HG03354 (cell line): ENCODE data around the gene PRDM16.

ENCODE experiments used
- ATAC-seq: cut with Tn5 transposase; IDR thresholded peaks from one replicate; pipeline ENCODE4 v1.9.1; 2021; ENCODE audit warnings: mild to moderate bottlenecking; ENCODE audit not compliant: unreplicated experiment, poor library complexity, severe bottlenecking

PRDM16 gene

DNA sequence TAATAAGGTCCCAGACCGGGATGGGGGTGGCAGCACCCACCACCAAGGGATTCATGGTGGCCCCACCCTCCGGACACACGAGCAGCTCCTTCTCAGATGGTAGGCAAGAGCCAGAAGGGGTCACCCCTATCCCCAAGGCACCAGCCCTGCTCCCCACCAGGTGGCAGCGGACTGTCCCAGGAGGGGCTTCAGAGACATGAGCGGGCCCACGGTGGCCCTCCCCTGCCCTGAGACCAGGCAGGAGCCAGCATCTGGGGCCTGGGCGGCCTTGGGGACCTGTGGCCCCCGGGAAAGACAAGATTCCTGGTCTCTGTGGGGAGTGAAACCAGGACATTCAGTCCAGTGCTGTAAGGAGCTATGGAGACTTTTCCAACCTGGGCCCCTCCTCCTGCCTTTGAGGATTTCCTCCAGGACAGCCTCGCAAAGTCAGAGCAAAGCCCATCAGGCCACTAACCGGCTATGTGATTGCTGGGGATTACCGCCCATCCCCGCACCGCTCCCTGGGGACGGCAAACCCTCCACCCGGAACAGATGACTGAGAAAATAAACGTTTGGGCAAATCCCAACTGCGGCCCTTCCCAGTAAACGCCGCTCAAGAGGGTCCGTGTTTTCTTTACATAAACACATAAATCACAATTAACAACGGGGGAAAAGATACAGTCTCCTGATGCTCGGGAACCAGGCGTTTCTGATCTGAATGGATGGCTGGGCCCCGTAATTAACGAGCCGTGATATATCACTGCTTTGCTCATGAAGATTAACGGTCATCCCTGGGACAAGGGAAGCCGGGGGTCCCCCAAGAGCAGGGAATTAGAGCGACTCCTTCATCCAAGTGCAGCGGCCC lies 334.6 kb downstream of the PRDM16 start:
- no peak for ATAC-seq

GRCh38 chr1:3404301-3404700 lies 335.3 kb downstream of the PRDM16 start:
- no peak for ATAC-seq

GRCh38 chr1:3404801-3405200 lies 335.8 kb downstream of the PRDM16 start:
- no peak for ATAC-seq

DNA sequence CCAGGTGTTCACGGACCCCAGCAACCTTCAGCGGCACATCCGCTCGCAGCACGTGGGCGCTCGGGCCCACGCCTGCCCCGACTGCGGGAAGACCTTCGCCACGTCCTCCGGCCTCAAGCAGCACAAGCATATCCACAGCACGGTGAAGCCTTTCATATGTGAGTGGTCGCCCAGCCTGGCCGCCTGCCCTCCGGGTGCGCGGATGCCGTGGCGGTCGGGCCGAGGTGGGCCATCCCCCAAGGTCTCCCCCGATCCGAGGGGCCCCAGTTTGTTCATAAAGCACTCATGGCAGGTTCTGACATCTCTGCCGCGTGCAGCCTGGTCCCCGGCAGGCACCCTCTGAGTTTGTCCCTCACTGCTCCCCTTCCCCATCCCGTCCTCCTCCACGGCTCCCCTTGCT lies 336.5 kb downstream of the PRDM16 start:
- ATAC-seq = no peak

- ATAC-seq = no peak
These were observed 337.2 kb downstream of the PRDM16 start for GRCh38 chr1:3405974-3406867.

DNA sequence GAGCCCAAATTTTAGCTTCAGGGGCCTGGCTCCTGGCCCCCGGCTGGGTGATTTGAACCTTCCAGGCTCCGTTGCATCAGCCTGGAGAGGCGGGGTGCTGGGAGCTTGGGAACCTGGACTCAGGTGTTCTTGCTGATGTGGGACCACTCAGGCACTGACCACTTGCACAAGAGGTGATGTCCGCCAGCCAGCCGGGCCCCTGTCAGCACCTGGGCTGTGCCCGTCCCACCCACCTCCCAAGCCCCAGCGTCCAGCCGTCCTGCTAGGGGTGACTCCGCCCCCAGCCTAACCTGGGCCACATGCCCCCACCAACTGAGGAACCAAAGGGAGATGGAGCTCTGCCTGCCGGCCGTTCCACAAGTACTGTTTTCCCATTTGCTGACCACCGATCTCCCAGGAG lies 338.0 kb downstream of the PRDM16 start:
- no peak for ATAC-seq

- ATAC-seq = no peak
These were observed 339.8 kb downstream of the PRDM16 start for GRCh38 chr1:3408751-3409266.

GRCh38 chr1:3409366-3410141 lies 340.6 kb downstream of the PRDM16 start:
- ATAC-seq = no peak

DNA sequence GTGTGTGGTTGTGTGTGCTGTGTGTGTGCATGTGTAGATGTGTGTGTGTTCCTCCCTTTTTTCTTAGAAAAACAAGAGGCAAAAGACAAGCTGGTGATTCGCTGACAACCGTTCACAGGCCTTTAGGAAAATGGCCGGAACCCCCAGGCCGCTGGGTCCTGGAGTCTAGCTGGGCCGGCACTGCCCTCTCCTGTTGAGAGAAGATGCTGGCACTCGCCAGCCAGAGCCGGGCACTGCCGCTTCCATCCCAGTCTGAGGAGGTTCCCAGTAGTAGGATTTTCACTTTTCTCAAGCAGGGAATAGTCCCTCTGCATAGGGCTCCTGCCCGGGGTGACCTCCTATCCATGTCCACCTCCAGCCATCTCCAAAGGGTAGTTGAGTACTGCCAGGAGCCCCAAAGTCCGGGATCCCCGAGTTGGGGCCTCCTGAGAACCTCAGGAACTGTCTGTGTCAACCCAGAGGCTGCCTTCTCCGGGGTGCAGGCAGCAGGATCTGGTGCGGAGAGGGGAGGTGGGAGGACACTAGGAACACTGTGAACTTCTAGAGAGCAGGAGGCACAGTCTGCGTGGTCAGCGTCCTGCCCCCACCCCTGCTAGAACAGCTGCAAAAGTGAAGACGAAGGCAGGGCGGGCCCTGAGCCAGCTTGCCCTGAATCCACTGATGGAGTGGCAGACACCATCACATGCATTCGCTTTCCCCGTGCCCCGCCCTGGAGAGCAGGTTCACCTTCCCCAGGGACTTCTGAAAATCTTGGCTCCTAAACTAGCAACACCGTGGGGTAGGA lies 341.3 kb downstream of the PRDM16 start:
- no peak for ATAC-seq

DNA sequence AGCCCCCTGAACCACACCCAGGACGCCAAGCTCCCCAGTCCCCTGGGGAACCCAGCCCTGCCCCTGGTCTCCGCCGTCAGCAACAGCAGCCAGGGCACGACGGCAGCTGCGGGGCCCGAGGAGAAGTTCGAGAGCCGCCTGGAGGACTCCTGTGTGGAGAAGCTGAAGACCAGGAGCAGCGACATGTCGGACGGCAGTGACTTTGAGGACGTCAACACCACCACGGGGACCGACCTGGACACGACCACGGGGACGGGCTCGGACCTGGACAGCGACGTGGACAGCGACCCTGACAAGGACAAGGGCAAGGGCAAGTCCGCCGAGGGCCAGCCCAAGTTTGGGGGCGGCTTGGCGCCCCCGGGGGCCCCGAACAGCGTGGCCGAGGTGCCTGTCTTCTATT lies 342.8 kb downstream of the PRDM16 start:
- ATAC-seq = no peak

GRCh38 chr1:3412376-3412775 lies 343.4 kb downstream of the PRDM16 start:
- ATAC-seq = no peak

DNA sequence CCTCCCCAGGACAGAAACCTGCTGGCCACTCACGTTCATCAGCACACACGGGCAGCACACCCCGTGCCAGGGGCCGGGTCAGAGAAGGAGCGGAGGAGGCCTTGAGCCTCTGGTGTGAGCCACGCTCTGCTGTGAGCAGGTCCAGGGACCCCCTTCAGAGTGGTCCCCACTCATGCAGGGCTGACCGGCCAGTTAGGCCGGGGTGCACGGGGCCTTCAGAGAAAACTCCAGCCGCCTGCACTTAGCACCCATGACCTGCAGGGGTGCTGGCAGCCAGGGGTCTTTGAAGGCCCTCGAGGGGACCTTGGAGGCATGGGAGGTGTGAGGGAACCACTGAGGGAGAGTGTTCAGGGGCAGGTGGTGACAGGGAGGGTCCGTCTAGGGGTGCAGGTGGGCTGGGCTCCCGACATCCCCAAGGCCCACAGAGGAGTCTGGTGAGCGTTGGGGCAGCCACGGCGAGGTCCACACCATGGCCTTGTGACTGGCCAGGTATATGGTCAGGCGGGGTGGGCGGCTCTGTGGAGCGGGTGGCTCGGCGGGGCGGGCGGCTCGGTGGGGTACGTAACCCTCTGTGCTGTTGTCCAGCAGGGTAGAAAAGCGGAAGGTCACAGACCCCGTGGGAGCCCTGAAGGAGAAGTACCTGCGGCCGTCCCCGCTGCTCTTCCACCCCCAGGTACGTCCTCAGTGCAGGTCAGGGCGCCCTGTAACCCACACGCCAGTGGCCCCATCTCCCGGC lies 345.1 kb downstream of the PRDM16 start:
- ATAC-seq = no peak

DNA sequence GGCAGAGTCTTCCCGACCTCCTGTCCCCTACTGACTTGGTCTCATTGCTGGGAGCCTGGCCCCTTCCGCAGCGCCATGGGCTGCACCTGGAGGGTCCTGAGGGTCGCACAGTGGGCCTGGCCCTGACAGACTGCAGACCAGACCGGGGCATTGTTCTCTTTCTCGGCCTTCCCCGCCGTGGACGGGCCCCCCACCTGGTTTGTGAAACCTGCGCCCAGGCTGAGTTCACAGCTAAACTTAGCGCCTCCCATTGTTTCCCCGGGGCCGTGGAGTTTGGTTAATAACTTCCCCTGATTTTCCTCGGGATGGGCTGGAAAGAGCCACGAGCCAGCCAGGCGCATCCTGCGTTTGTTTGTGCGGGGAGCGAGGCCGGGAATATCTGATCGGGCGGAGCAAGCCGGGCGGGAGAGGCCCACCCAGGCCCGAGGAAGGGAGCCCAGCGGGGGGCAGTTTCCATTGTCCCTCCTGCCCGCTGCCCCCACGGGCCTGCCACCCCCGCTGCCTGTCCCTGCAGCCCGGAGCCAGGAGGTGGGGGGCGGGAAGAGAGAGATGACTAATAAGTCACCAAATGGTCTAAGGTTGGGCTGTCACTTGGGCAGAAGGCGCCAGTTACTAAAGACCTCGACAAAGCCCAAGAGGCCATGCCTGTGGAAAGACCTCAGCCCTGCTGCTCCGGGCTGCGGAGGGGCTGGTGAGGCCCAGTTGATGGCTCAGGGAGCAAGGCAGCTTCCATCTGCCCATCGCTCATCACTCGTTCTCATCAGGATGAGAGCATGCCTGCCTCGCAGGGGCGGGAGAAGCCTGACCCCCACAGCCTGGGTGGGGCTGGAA lies 346.5 kb downstream of the PRDM16 start:
- ATAC-seq = no peak

DNA sequence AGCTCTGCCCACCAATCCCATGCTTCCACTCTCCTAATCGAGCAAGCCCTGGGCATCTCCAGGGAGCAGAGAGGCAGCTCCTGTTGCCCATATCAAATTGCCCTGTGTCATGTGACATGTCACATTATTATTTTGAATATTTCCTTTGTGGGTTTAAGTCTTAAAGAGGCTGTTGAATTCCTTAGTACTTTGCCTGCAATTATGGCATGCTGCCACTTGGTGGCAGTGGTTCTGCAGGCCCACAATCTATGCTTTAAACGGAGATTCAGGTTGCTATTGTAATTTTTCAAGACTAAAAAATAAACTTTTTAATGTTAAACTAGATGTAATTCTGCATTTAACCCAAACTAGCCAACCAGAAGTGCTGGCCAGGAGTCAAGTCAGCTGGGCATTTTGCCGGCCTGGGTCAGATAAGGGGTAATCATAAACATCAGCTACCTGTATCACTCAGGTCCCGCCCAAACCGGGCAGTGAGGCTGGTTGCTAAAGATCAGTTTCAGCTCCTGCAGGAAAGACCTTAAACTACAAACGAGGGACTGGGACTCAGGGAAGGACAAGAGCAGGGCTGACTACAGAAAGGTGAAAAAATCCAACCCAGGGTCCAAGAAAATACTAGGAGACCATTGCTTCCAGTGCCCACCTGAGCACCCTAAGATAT lies 348.2 kb downstream of the PRDM16 start:
- ATAC-seq = no peak

DNA sequence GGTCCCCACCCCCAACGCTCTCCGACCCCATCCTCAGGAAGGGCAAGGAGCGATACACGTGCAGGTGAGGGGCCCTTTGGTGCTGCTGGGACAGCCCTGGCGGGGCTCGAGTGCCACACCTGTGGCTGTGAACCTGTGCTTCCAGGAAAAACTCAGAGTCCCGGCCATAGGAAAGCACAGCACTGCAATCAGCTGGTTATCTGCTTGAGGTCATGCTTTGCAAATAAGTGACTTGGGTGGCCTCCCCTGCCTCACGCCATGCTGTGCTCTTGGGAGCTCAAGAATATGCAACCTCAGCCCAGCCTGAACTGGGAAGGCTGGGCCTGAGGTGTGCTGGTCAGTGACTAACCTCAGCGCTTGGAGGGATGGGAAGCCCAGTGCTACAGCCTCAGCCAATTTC lies 348.9 kb downstream of the PRDM16 start:
- ATAC-seq = no peak

DNA sequence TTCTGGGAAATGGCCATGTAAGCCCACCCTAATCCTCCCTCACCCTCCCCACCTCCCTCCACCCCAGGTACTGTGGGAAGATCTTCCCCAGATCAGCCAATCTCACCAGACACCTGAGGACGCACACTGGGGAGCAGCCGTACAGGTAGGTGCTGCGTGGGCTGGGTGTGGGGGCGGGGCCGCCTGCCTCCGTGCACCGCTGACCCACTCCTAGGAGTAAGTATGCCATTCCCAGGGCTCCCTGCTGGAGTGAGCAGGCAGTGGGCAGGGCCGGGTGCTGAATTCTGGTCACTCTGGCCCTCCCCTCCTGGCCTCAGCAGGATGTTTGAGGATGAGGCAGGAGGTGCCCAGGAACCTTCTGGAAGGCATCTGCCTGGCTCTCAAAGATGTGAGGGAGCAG lies 349.6 kb downstream of the PRDM16 start:
- ATAC-seq = no peak
